H1 (cell line): Measurements from ENCODE around the gene A3GALT2. TPM values are rescaled to one million over a fixed set of nuclear protein-coding genes. Genes with fewer than 3 reads are reported as not detected.

Experiments used
- CTCF ChIA-PET: fragments of 300-600 bp; sonication (Branson Sonifier 250); formaldehyde crosslinking; loops from one replicate; lab custom pipeline; 2021; ENCODE audit not compliant: partially characterized antibody; lab: Charles Lee
- POLR2A ChIA-PET: fragments of 300-600 bp; sonication (Branson Sonifier 250); formaldehyde crosslinking; loops from one replicate; lab custom pipeline; 2021; ENCODE audit warnings: inconsistent platforms; ENCODE audit not compliant: partially characterized antibody; lab: Charles Lee
- DNase-seq, 2 experiments: peaks; one replicate each; pipeline versions ENCODE4 v3.0.0 to v3.0.0-alpha.2; 2010 to 2022; ENCODE audit warnings: low spot score in 2 of 2, low read depth in 1 of 2, mixed read lengths in 1 of 2
- FAIRE-seq: peaks from 2 replicates; lab custom pipeline; 2011; peaks lifted over from hg19 to GRCh38; lab: Jason Lieb, UNC
- H2AFZ ChIP-seq: 2 replicates; pipeline ENCODE4 v1.8.1; 2012; ENCODE audit warnings: low read length, inconsistent platforms
- H2AK5ac ChIP-seq: 2 replicates; pipeline ENCODE4 v1.6.1; 2013; ENCODE audit warnings: low read depth, low read length
- H2BK120ac ChIP-seq: replicated peaks from 2 replicates; pipeline ENCODE3; 2013; ENCODE audit warnings: low read depth, low read length, inconsistent platforms
- H2BK12ac ChIP-seq: 2 replicates; pipeline ENCODE4 v1.6.1; 2013; ENCODE audit warnings: low read depth, low read length
- H2BK15ac ChIP-seq: 2 replicates; pipeline ENCODE4 v1.6.1; 2013; ENCODE audit warnings: low read length
- H2BK20ac ChIP-seq: 2 replicates; pipeline ENCODE4 v1.6.1; 2013; ENCODE audit warnings: low read length
- H2BK5ac ChIP-seq: 2 replicates; pipeline ENCODE4 v1.6.1; 2013; ENCODE audit warnings: low read depth, low read length
- H3K14ac ChIP-seq: 2 replicates; pipeline ENCODE4 v1.6.1; 2013; ENCODE audit warnings: inconsistent platforms; ENCODE audit not compliant: insufficient read length
- H3K18ac ChIP-seq: 2 replicates; pipeline ENCODE4 v1.6.1; 2013; ENCODE audit warnings: low read length; ENCODE audit errors: extremely low read depth
- H3K23ac ChIP-seq: 2 replicates; pipeline ENCODE4 v1.6.1; 2013; ENCODE audit warnings: inconsistent platforms; ENCODE audit not compliant: insufficient read length
- H3K23me2 ChIP-seq: 2 replicates; pipeline ENCODE4 v1.6.1; 2013; ENCODE audit warnings: low read depth, low read length
- H3K27ac ChIP-seq: 2 replicates; pipeline ENCODE4 v1.6.1; 2011; ENCODE audit warnings: low read depth, low read length, inconsistent platforms
- H3K27me3 ChIP-seq, 4 experiments: replicated peaks in 1 of 4; 1 replicate in 1 of 4; 2 replicates in 3 of 4; pipeline versions ENCODE4 v1.6.1 to v1.8.1; 2011 to 2013; ENCODE audit warnings: low read length in 3 of 4, mild to moderate bottlenecking in 3 of 4, inconsistent platforms in 2 of 4, mixed read lengths in 2 of 4, moderate library complexity in 1 of 4; ENCODE audit not compliant: control insufficient read depth in 3 of 4, insufficient read depth in 3 of 4; ENCODE audit errors: extremely low read depth in 1 of 4
- H3K36me3 ChIP-seq, 4 experiments: 2 replicates each; pipeline versions ENCODE4 v1.6.1 to v1.8.1; 2011 to 2013; ENCODE audit warnings: mild to moderate bottlenecking in 4 of 4, low read length in 3 of 4, moderate library complexity in 2 of 4, control low read depth in 1 of 4, inconsistent platforms in 1 of 4; ENCODE audit not compliant: insufficient read depth in 4 of 4, control insufficient read depth in 2 of 4
- H3K4ac ChIP-seq: replicated peaks from 2 replicates; pipeline ENCODE3; 2013; ENCODE audit warnings: low read length, low read depth, mixed read lengths, inconsistent platforms; ENCODE audit not compliant: insufficient read length
- H3K4me1 ChIP-seq, 4 experiments: replicated peaks in 1 of 4; 1 replicate in 1 of 4; 2 replicates in 3 of 4; pipeline versions ENCODE4 v1.6.1 to v1.8.1; 2011 to 2013; ENCODE audit warnings: low read length in 3 of 4, inconsistent platforms in 2 of 4, mixed read lengths in 1 of 4; ENCODE audit not compliant: insufficient read depth in 4 of 4, control insufficient read depth in 3 of 4
- H3K4me2 ChIP-seq, 2 experiments: 2 replicates each; pipeline versions ENCODE4 v1.6.1 to v1.8.1; 2011 to 2013; ENCODE audit warnings: low read depth in 2 of 2, low read length in 2 of 2, control low read depth in 1 of 2, inconsistent platforms in 1 of 2, mild to moderate bottlenecking in 1 of 2; ENCODE audit not compliant: insufficient read depth in 1 of 2
- H3K4me3 ChIP-seq, 4 experiments: fragments of 200-600, 300-600 bp in 1 of 4; sonication (generic), shearing (Covaris generic), sonication (Bioruptor Twin) in 1 of 4; 2 replicates each; pipeline versions ENCODE4 v1.5.1 to v1.8.1; 2011 to 2016; ENCODE audit warnings: low read length in 4 of 4, low read depth in 3 of 4, control low read depth in 2 of 4, inconsistent platforms in 2 of 4, mild to moderate bottlenecking in 2 of 4, mixed read lengths in 1 of 4, moderate library complexity in 1 of 4; ENCODE audit not compliant: insufficient read depth in 2 of 4; ENCODE audit errors: extremely low read depth in 1 of 4
- H3K56ac ChIP-seq: replicated peaks from 2 replicates; pipeline ENCODE3; 2013; ENCODE audit warnings: low read depth, mild to moderate bottlenecking, mixed read lengths, low read length, inconsistent platforms; ENCODE audit not compliant: insufficient read length
- H3K79me1 ChIP-seq: 2 replicates; pipeline ENCODE4 v1.6.1; 2013; ENCODE audit warnings: low read depth, low read length, control low read depth
- H3K79me2 ChIP-seq, 2 experiments: 2 replicates each; pipeline versions ENCODE4 v1.6.1 to v1.8.1; 2012 to 2013; ENCODE audit warnings: low read length in 2 of 2, mild to moderate bottlenecking in 2 of 2, inconsistent platforms in 1 of 2; ENCODE audit not compliant: insufficient read depth in 2 of 2, control insufficient read depth in 1 of 2
- H3K9ac ChIP-seq, 4 experiments: replicated peaks in 1 of 4; 1 replicate in 1 of 4; 2 replicates in 3 of 4; pipeline versions ENCODE4 v1.6.1 to v1.8.1; 2011 to 2013; ENCODE audit warnings: low read depth in 3 of 4, low read length in 3 of 4, control low read depth in 2 of 4, mild to moderate bottlenecking in 2 of 4, moderate library complexity in 2 of 4, inconsistent platforms in 1 of 4; ENCODE audit errors: extremely low read depth in 1 of 4
- H3K9me3 ChIP-seq, 2 experiments: 2 replicates each; pipeline versions ENCODE4 v1.6.1 to v1.8.1; 2012 to 2013; ENCODE audit warnings: mild to moderate bottlenecking in 2 of 2, moderate library complexity in 2 of 2, control low read depth in 1 of 2, inconsistent platforms in 1 of 2, low read depth in 1 of 2, low read length in 1 of 2, mixed read lengths in 1 of 2; ENCODE audit not compliant: insufficient read depth in 2 of 2
- H4K20me1 ChIP-seq, 2 experiments: replicated peaks in 1 of 2; 2 replicates each; pipeline versions ENCODE3 to v1.8.1; 2011 to 2013; ENCODE audit warnings: inconsistent platforms in 2 of 2, low read length in 2 of 2, mild to moderate bottlenecking in 1 of 2; ENCODE audit not compliant: insufficient read depth in 2 of 2, control insufficient read depth in 1 of 2
- H4K5ac ChIP-seq: 2 replicates; pipeline ENCODE4 v1.6.1; 2013; ENCODE audit warnings: low read length, low read depth, mixed read lengths, inconsistent platforms; ENCODE audit not compliant: insufficient read length
- H4K8ac ChIP-seq: 2 replicates; pipeline ENCODE4 v1.8.0; 2013; ENCODE audit warnings: mild to moderate bottlenecking, moderate library complexity, low read length, inconsistent platforms; ENCODE audit not compliant: insufficient read depth; ENCODE audit errors: extremely low read depth
- H4K91ac ChIP-seq: replicated peaks from 2 replicates; pipeline ENCODE3; 2013; ENCODE audit warnings: low read length, mixed read lengths, inconsistent platforms; ENCODE audit not compliant: insufficient read length
- ASH2L ChIP-seq: fragments of 200-600, 300-600 bp; sonication (generic); IDR thresholded peaks from one replicate; pipeline ENCODE4 v1.7.1; 2017; ENCODE audit warnings: low read length
- BACH1 ChIP-seq: IDR thresholded peaks from 2 replicates; pipeline ENCODE4 v1.6.1; 2012; ENCODE audit warnings: low read length, improper control_type of control experiment
- CBX8 ChIP-seq: fragments of 300-800, 300-1000 bp; sonication (generic); IDR thresholded peaks from 2 replicates; pipeline ENCODE4 v1.7.1; 2016; ENCODE audit warnings: low read depth, low read length, borderline replicate concordance
- JUN ChIP-seq: IDR thresholded peaks from 2 replicates; pipeline ENCODE4 v1.6.1; 2011; ENCODE audit warnings: low read depth, mild to moderate bottlenecking, improper control_type of control experiment, low read length
- KDM1A ChIP-seq: fragments of 200-600, 300-600 bp; sonication (generic); IDR thresholded peaks from 2 replicates; pipeline ENCODE4 v1.7.1; 2016; ENCODE audit warnings: mild to moderate bottlenecking, low read length, borderline replicate concordance
- MAFK ChIP-seq: IDR thresholded peaks from 2 replicates; pipeline ENCODE4 v1.6.1; 2012; ENCODE audit warnings: low read depth, mild to moderate bottlenecking, improper control_type of control experiment, low read length
- RXRA ChIP-seq: IDR thresholded peaks from 2 replicates; pipeline ENCODE4 v1.6.1; 2011; ENCODE audit warnings: low read depth, mild to moderate bottlenecking, low read length, moderate library complexity; ENCODE audit not compliant: insufficient read depth
- SIN3A ChIP-seq, 2 experiments: IDR thresholded peaks in 1 of 2; conservative IDR thresholded peaks in 1 of 2; 2 replicates each; pipeline ENCODE4 v1.6.1; 2011 to 2012; ENCODE audit warnings: low read length in 2 of 2, improper control_type of control experiment in 1 of 2, low read depth in 1 of 2, mild to moderate bottlenecking in 1 of 2
- SIX5 ChIP-seq: IDR thresholded peaks from 2 replicates; pipeline ENCODE4 v1.6.1; 2011; ENCODE audit warnings: mild to moderate bottlenecking, low read depth, low read length
- SP1 ChIP-seq: IDR thresholded peaks from 2 replicates; pipeline ENCODE4 v1.6.1; 2011; ENCODE audit warnings: low read depth, low read length
- WGBS, 2 experiments: shearing (Covaris generic) in 1 of 2; methylation state at CpG; one replicate each; pipeline versions ENCODE4 v1.1.6 to v1.1.7; 2013 to 2015; ENCODE audit warnings: low lambda C conversion rate in 2 of 2, mixed read lengths in 2 of 2, inconsistent platforms in 1 of 2, low coverage in 1 of 2, missing lambda C conversion rate in 1 of 2; ENCODE audit not compliant: insufficient replicate concordance in 2 of 2, insufficient coverage in 1 of 2, insufficient read length in 1 of 2; ENCODE audit errors: extremely low coverage in 1 of 2, missing lambda C conversion rate in 1 of 2; 5-methylcytosine and 5-hydroxymethylcytosine counted together
- polyA plus RNA-seq, 7 experiments: library from polyadenylated mRNA; depleted of rRNA in 3 of 7; stranded (reverse) in 5 of 7; unstranded in 2 of 7; fragments of >200 nt in 5 of 7; fragments of 200-250 nt in 2 of 7; gene quantifications; 1 replicate in 5 of 7; 2 replicates in 1 of 7; 4 replicates in 1 of 7; pipeline versions ENCODE4 v1.2.1 to v1.2.3, GENCODE V29; 2011 to 2013; ENCODE audit warnings: missing spikeins in 2 of 7, mixed read lengths in 2 of 7
- total RNA-seq: library from RNA; stranded (reverse); fragmentation: NEBNext Ultra II Directional; extraction: Animal tissue kit (Norgen Biotek cat#: 25700); gene quantifications from 2 replicates; pipeline ENCODE4 v1.2.1, GENCODE V29; 2021
- TF ChIP-seq, protein P1 (sequence below): IDR thresholded peaks from 2 replicates; pipeline ENCODE4 v1.6.1; 2011; ENCODE audit warnings: low read depth, mild to moderate bottlenecking, low read length; ENCODE audit not compliant: insufficient read depth

Gene A3GALT2
- total and polyA plus RNA-seq, 2 of the 8 experiments (the other 6 are each of a cell fraction or from before 2014, with no cell fraction given), result not detected

DNA sequence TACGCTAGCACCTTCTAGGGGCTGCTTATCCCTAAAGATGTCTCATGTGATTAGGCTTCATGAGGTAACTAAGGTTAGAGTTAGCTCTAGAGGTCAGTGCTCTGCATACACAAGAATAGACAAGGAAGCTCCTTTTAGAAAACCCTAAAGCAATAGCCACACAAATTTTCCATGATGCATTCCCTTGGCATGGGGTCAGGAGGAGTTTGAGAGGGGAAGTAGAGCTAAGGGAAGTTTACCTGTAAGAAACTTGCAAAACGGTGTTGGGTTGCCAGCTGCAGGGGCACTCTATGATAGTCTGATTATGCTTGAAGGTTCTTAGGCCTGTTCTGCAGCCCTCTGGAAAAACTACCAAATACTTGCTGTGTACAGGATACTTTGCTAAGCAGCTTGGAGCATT, 39.0 kb upstream of the A3GALT2 start:
- DNase-seq, result no peak
- ChIA-PET CTCF (interaction anchor here (1.0 to 1.7 kb wide), 4 partner anchors 9 to 64 kb away, joined by 3 to 11 read pairs (median 6); no protein-coding TSS in a partner anchor), POLR2A (interaction anchor here (0.8 kb wide), 1 partner anchor 9 kb away, joined by 3 read pairs; no protein-coding TSS in a partner anchor)
- H3K9ac ChIP-seq, result no peak overlapping the region
- H3K18ac ChIP-seq, result no peak overlapping the region
- peaks cover 2% of the 10 kb centered on the region; the same call in 1 of the 2 replicates for H3K23me2 ChIP-seq
- no peak overlapping the region for H3K27ac ChIP-seq
- H3K79me2 ChIP-seq, result no peaks in the 10 kb centered on the region
- no peak overlapping the region for H2AK5ac ChIP-seq
- H2BK12ac ChIP-seq, result no peak overlapping the region
- WGBS, 2 experiments, result 87% methylated on average over 2 of the region's 2 CpGs; no CpG with 5 or more reads in 1 of the 2 experiments
- no peaks in the 10 kb centered on the region for H3K36me3 ChIP-seq
- no peak overlapping the region for H2BK5ac ChIP-seq
- no peaks in the 10 kb centered on the region for H4K20me1 ChIP-seq
- FAIRE-seq, result peak; percentile 48
- H3K9me3 ChIP-seq, result peaks cover 0 to 3% of the 10 kb centered on the region in 2 experiments; a peak in 1 of 4 replicates
- no peak overlapping the region for H4K91ac ChIP-seq
- no peak overlapping the region for H4K5ac ChIP-seq
- no peak overlapping the region for H2BK20ac ChIP-seq
- H3K27me3 ChIP-seq, result peaks cover 0 to 13% (median 10%) of the 10 kb centered on the region in 4 experiments; a peak in 5 of 7 replicates
- H3K4me3 ChIP-seq, result no peak overlapping the region
- no peak overlapping the region for H3K14ac ChIP-seq
- H3K4me1 ChIP-seq, result peaks cover 13 to 31% (median 20%) of the 10 kb centered on the region in 4 experiments
- no peak overlapping the region for H3K56ac ChIP-seq
- H2AFZ ChIP-seq, result no peak overlapping the region
- H2BK15ac ChIP-seq, result no peak overlapping the region
- H3K4ac ChIP-seq, result no peak overlapping the region
- no peak overlapping the region for H3K4me2 ChIP-seq
- no peaks in the 10 kb centered on the region for H3K79me1 ChIP-seq
- H3K23ac ChIP-seq, result no peak overlapping the region
- H2BK120ac ChIP-seq, result no peak overlapping the region
- no peak overlapping the region for H4K8ac ChIP-seq
- TF ChIP-seq, protein P1, sequence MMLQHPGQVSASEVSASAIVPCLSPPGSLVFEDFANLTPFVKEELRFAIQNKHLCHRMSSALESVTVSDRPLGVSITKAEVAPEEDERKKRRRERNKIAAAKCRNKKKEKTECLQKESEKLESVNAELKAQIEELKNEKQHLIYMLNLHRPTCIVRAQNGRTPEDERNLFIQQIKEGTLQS, result no peak
- TF ChIP-seq SP1 (no peak), KDM1A (no peak), BACH1 (no peak), RXRA (no peak), JUN (no peak), SIX5 (no peak), CBX8 (no peak), ASH2L (no peak), SIN3A (conservative IDR thresholded peaks at IDR 0.05 in 1 of 2, IDR thresholded peaks at IDR 0.05 in 1 of 2; ENCODE audit: low read depth in 1 of 2, low read length in 2 of 2) (no peak), MAFK (no peak)
